Measurements from ENCODE around the gene DDX51.
"Not testable (repeated sequence)": the region's sequence is repeated elsewhere in the genome, so short reads cannot be mapped to it uniquely, and the experiment has no call there.

Gene DDX51

GRCh38 chr12:132138941-132139871, 4.9 kb downstream of the DDX51 start:
- no peak for DNase-seq

GRCh38 chr12:132137483-132138125, 6.5 kb downstream of the DDX51 start:
- no peak for DNase-seq

GRCh38 chr12:132136226-132136625, 7.9 kb downstream of the DDX51 start:
- DNase-seq: not testable (repeated sequence)

GRCh38 chr12:132134653-132135183, 9.4 kb downstream of the DDX51 start:
- not testable (repeated sequence) for DNase-seq

GRCh38 chr12:132133952-132134652, 10.0 kb downstream of the DDX51 start:
- no peak for DNase-seq

- DNase-seq: no peak
Measured at GRCh38 chr12:132132609-132133430, 11.3 kb downstream of the DDX51 start.

- DNase-seq: no peak
Measured at GRCh38 chr12:132131952-132132351, 12.2 kb downstream of the DDX51 start.

GRCh38 chr12:132131229-132131628, 12.9 kb downstream of the DDX51 start:
- DNase-seq: no peak

GRCh38 chr12:132130690-132131089, 13.4 kb downstream of the DDX51 start:
- no peak for DNase-seq

GRCh38 chr12:132129007-132129406, 15.1 kb downstream of the DDX51 start:
- no peak for DNase-seq

GRCh38 chr12:132127041-132127440, 17.1 kb downstream of the DDX51 start:
- DNase-seq: no peak

- DNase-seq: no peak
Measured at GRCh38 chr12:132125736-132126135, 18.4 kb downstream of the DDX51 start.

- no peak for DNase-seq
Measured at GRCh38 chr12:132124766-132125425, 19.2 kb downstream of the DDX51 start.

GRCh38 chr12:132123970-132124765, 20.0 kb downstream of the DDX51 start:
- DNase-seq: no peak

GRCh38 chr12:132121283-132121682, 22.8 kb downstream of the DDX51 start:
- no peak for DNase-seq

- DNase-seq: no peak
Measured at GRCh38 chr12:132118876-132119275, 25.2 kb downstream of the DDX51 start.

GRCh38 chr12:132117558-132117875, 26.6 kb downstream of the DDX51 start:
- no peak for DNase-seq

- DNase-seq: no peak
Measured at GRCh38 chr12:132116709-132117557, 27.2 kb downstream of the DDX51 start.

GRCh38 chr12:132115500-132115899, 28.6 kb downstream of the DDX51 start:
- no peak for DNase-seq

GRCh38 chr12:132114667-132115066, 29.5 kb downstream of the DDX51 start:
- DNase-seq: no peak

All from AML-193 (cell line).